HepG2 (cell line): ENCODE measurements around the gene SYNGR1. TPM values are rescaled to one million over a fixed set of nuclear protein-coding genes. Genes with fewer than 3 reads are reported as not detected.

ENCODE experiments used
- BRF2 ChIP-seq: sonication (generic); formaldehyde crosslinking; IDR thresholded peaks from 2 replicates; pipeline ENCODE4 v1.8.1; 2022; ENCODE audit warnings: mild to moderate bottlenecking, missing genetic modification reagents
- CBX5 ChIP-seq: sonication (generic); formaldehyde crosslinking; IDR thresholded peaks from 2 replicates; pipeline ENCODE4 v1.4.0; 2020; ENCODE audit warnings: missing genetic modification reagents, borderline replicate concordance
- CC2D1A ChIP-seq: sonication (generic); formaldehyde crosslinking; IDR thresholded peaks from 2 replicates; pipeline ENCODE4 v1.8.1; 2023; ENCODE audit warnings: mild to moderate bottlenecking, missing genetic modification reagents
- CHD4 ChIP-seq: fragments of 200-600 bp; sonication (generic); IDR thresholded peaks from 2 replicates; pipeline ENCODE4 v1.7.0; 2017; ENCODE audit warnings: mild to moderate bottlenecking, low read length, borderline replicate concordance
- DNMT1 ChIP-seq: sonication (generic); formaldehyde crosslinking; IDR thresholded peaks from 2 replicates; pipeline ENCODE4 v1.5.1; 2020; ENCODE audit warnings: mild to moderate bottlenecking, missing genetic modification reagents
- DZIP1 ChIP-seq: sonication (generic); formaldehyde crosslinking; IDR thresholded peaks from 2 replicates; pipeline ENCODE4 v1.5.0; 2020; ENCODE audit warnings: mild to moderate bottlenecking, missing genetic modification reagents
- HMGXB4 ChIP-seq, 2 experiments: sonication (generic) in 1 of 2; formaldehyde crosslinking in 1 of 2; IDR thresholded peaks; 2 replicates each; pipeline versions ENCODE4 v1.4.0 to v1.6.1; 2018 to 2020; ENCODE audit warnings: missing genetic modification reagents in 2 of 2, borderline replicate concordance in 1 of 2, low read depth in 1 of 2, mild to moderate bottlenecking in 1 of 2, missing biosample characterization in 1 of 2
- IKZF4 ChIP-seq: sonication (generic); formaldehyde crosslinking; IDR thresholded peaks from 2 replicates; pipeline ENCODE4 v1.5.1; 2020; ENCODE audit warnings: borderline replicate concordance, mild to moderate bottlenecking, low read depth, missing genetic modification reagents; ENCODE audit errors: not compliant biosample characterization
- KDM5A ChIP-seq: fragments of 200-600 bp; sonication (generic); IDR thresholded peaks from 2 replicates; pipeline ENCODE4 v1.7.0; 2018; ENCODE audit warnings: antibody characterized with exemption, mild to moderate bottlenecking, low read length, borderline replicate concordance
- MXD1 ChIP-seq: sonication (generic); formaldehyde crosslinking; IDR thresholded peaks from 2 replicates; pipeline ENCODE4 v1.4.0; 2020; ENCODE audit warnings: mild to moderate bottlenecking, missing genetic modification reagents
- MXI1 ChIP-seq: IDR thresholded peaks from 3 replicates; pipeline ENCODE4 v1.6.1; 2012; ENCODE audit warnings: low read depth, low read length, inconsistent platforms, borderline replicate concordance
- SAP130 ChIP-seq: IDR thresholded peaks from 2 replicates; pipeline ENCODE4 v1.6.1; 2016; ENCODE audit warnings: low read depth
- SIN3B ChIP-seq: fragments of 150-350 bp; IDR thresholded peaks from 2 replicates; pipeline ENCODE4 v1.6.1; 2014; ENCODE audit warnings: low read length
- SMC3 ChIP-seq: IDR thresholded peaks from 2 replicates; pipeline ENCODE4 v1.6.1; 2011; ENCODE audit warnings: low read length, improper control_type of control experiment
- SRSF1 ChIP-seq: fragments of 200-400 bp; formaldehyde crosslinking; optimal IDR thresholded peaks from 2 replicates; pipeline ENCODE3; 2017; ENCODE audit warnings: mild to moderate bottlenecking, low read depth, low read length, moderate library complexity
- SSRP1 ChIP-seq: IDR thresholded peaks from 2 replicates; pipeline ENCODE4 v1.6.1; 2016; ENCODE audit warnings: control low read depth
- ZBTB21 ChIP-seq: sonication (generic); formaldehyde crosslinking; IDR thresholded peaks from 2 replicates; pipeline ENCODE4 v1.4.0; 2020; ENCODE audit warnings: missing genetic modification reagents
- ZMAT3 ChIP-seq: sonication (generic); formaldehyde crosslinking; conservative IDR thresholded peaks from 2 replicates; pipeline ENCODE4 v1.7.0; 2021; ENCODE audit warnings: missing genetic modification reagents
- ZNF12 ChIP-seq: sonication (generic); formaldehyde crosslinking; IDR thresholded peaks from 2 replicates; pipeline ENCODE4 v1.5.0; 2020; ENCODE audit warnings: missing genetic modification reagents
- ZNF672 ChIP-seq: sonication (generic); formaldehyde crosslinking; IDR thresholded peaks from 2 replicates; pipeline ENCODE4 v1.8.1; 2022; ENCODE audit warnings: missing genetic modification reagents
- ZNF800 ChIP-seq: sonication (generic); formaldehyde crosslinking; IDR thresholded peaks from 2 replicates; pipeline ENCODE4 v1.4.0; 2020; ENCODE audit warnings: missing genetic modification reagents
- polyA plus RNA-seq, 8 experiments: library from polyadenylated mRNA; depleted of rRNA in 3 of 8; stranded (reverse) in 7 of 8; unstranded in 1 of 8; fragments of >200 nt; fragmentation: Illumina TruSeq in 4 of 8; extraction: Trizol in 4 of 8; gene quantifications; 2 replicates each; pipeline versions ENCODE4 v1.2.1 to v1.2.3, GENCODE V29; 2011 to 2016; ENCODE audit warnings: low read depth in 4 of 8, missing spikeins in 1 of 8, mixed read lengths in 1 of 8; ENCODE audit not compliant: insufficient read depth in 1 of 8
- total RNA-seq, 5 experiments: library from RNA; depleted of rRNA; stranded (reverse); fragments of >200 nt; fragmentation: Illumina TruSeq; extraction: Trizol; gene quantifications; 2 replicates each; pipeline ENCODE4 v1.2.3, GENCODE V29; 2016; ENCODE audit warnings: low read depth in 1 of 5

SYNGR1 gene
- total and polyA plus RNA-seq, 2 of the 13 experiments (the other 11 are each of a cell fraction or from before 2014, with no cell fraction given) = 0.27 to 2.7 TPM

GRCh38 chr22:39316440-39317083, 33.2 kb upstream of the SYNGR1 start (continued):
- TF ChIP-seq ZNF800 (0 out of 2 replicates have a peak, but pooled peaks have one; percentile 47), MXD1 (CRISPR knock-in tag) (no peak), HMGXB4 (CRISPR knock-in tag; IDR thresholded peaks at IDR 0.05; ENCODE audit: borderline replicate concordance in 1 of 2, low read depth in 1 of 2) (peak; percentile 58 to 79; a peak in 3 of 4 replicates), DZIP1 (no peak), KDM5A (0 out of 2 replicates have a peak, but pooled peaks have one; percentile 3), BRF2 (CRISPR knock-in tag) (no peak), ZBTB21 (CRISPR knock-in tag) (no peak), SSRP1 (0 out of 2 replicates have a peak, but pooled peaks have one; percentile 24), SMC3 (peak; percentile 59; the same call in 1 of the 2 replicates), SIN3B (no peak), IKZF4 (CRISPR knock-in tag) (no peak), CHD4 (no peak), CC2D1A (CRISPR knock-in tag) (no peak), CBX5 (no peak), ZMAT3 (0 out of 2 replicates have a peak, but pooled peaks have one; percentile 37), SRSF1 (no peak), DNMT1 (CRISPR knock-in tag) (no peak), MXI1 (peak; percentile 50; the same call in 1 of the 3 replicates), ZNF672 (CRISPR knock-in tag) (no peak), SAP130 (peak; percentile 74), ZNF12 (CRISPR knock-in tag) (no peak)
